Measurements from ENCODE around the gene KLHL34.

The KLHL34 gene

GRCh38 chrX:21645886-21646285 is 12.2 kb downstream of the KLHL34 start:
- no peak for DNase-seq

- DNase-seq, result no peak
Measured at GRCh38 chrX:21645431-21645830, 12.7 kb downstream of the KLHL34 start.

GRCh38 chrX:21639775-21640174 is 18.4 kb downstream of the KLHL34 start:
- no peak for DNase-seq

- no peak for DNase-seq
Measured at GRCh38 chrX:21638311-21638710, 19.8 kb downstream of the KLHL34 start.

- no peak for DNase-seq
Measured at GRCh38 chrX:21632027-21632426, 26.1 kb downstream of the KLHL34 start.

GRCh38 chrX:21623778-21624501 is 34.2 kb downstream of the KLHL34 start:
- DNase-seq, result no peak

GRCh38 chrX:21620234-21620633 is 37.9 kb downstream of the KLHL34 start:
- DNase-seq, result no peak

- no peak for DNase-seq
Measured at GRCh38 chrX:21616386-21616785, 41.7 kb downstream of the KLHL34 start.

- no peak for DNase-seq
Measured at GRCh38 chrX:21612154-21612553, 46.0 kb downstream of the KLHL34 start.

GRCh38 chrX:21610168-21610567 is 48.0 kb downstream of the KLHL34 start:
- DNase-seq, result no peak

- no peak for DNase-seq
Measured at GRCh38 chrX:21606002-21606401, 52.1 kb downstream of the KLHL34 start.
